ENCODE results near the gene ACTN4.

GRCh38 chr19:38676023-38676877 lies 28.8 kb downstream of the ACTN4 start:
- no peak for TF ChIP-seq CTCF (IDR thresholded peaks at IDR 0.05)
- no peak for TF ChIP-seq POLR2A (IDR thresholded peaks at IDR 0.05)
- no peak for TF ChIP-seq EP300 (IDR thresholded peaks at IDR 0.05)

Measured in ovary (tissue), 3 donors.